H1 (cell line): ENCODE measurements around the gene CCL4. TPM values are rescaled to one million over a fixed set of nuclear protein-coding genes. Genes with fewer than 3 reads are reported as not detected.

Experiments
- BACH1 ChIP-seq: IDR thresholded peaks from 2 replicates; pipeline ENCODE4 v1.6.1; 2012; ENCODE audit warnings: low read length, improper control_type of control experiment
- KDM1A ChIP-seq: fragments of 200-600, 300-600 bp; sonication (generic); IDR thresholded peaks from 2 replicates; pipeline ENCODE4 v1.7.1; 2016; ENCODE audit warnings: mild to moderate bottlenecking, low read length, borderline replicate concordance
- KDM4A ChIP-seq: IDR thresholded peaks from one replicate; pipeline ENCODE4 v1.7.1; 2012; ENCODE audit warnings: low read depth, mild to moderate bottlenecking, moderate library complexity, low read length, inconsistent platforms; ENCODE audit not compliant: severe bottlenecking
- NANOG ChIP-seq: IDR thresholded peaks from 2 replicates; pipeline ENCODE4 v1.6.1; 2011; ENCODE audit warnings: low read length, low read depth, mild to moderate bottlenecking, inconsistent platforms; ENCODE audit not compliant: insufficient read depth, poor library complexity, severe bottlenecking
- polyA plus RNA-seq, 7 experiments: library from polyadenylated mRNA; depleted of rRNA in 3 of 7; stranded (reverse) in 5 of 7; unstranded in 2 of 7; fragments of >200 nt in 5 of 7; fragments of 200-250 nt in 2 of 7; gene quantifications; 1 replicate in 5 of 7; 2 replicates in 1 of 7; 4 replicates in 1 of 7; pipeline versions ENCODE4 v1.2.1 to v1.2.3, GENCODE V29; 2011 to 2013; ENCODE audit warnings: missing spikeins in 2 of 7, mixed read lengths in 2 of 7
- total RNA-seq: library from RNA; stranded (reverse); fragmentation: NEBNext Ultra II Directional; extraction: Animal tissue kit (Norgen Biotek cat#: 25700); gene quantifications from 2 replicates; pipeline ENCODE4 v1.2.1, GENCODE V29; 2021

The CCL4 gene
- total and polyA plus RNA-seq, 2 of the 8 experiments (the other 6 are each of a cell fraction or from before 2014, with no cell fraction given) = not detected

GRCh38 chr17:36136439-36136838 is 32.8 kb downstream of the CCL4 start (continued):
- no peak for TF ChIP-seq KDM1A
- no peak for TF ChIP-seq NANOG
- TF ChIP-seq KDM4A = no peak
- TF ChIP-seq BACH1 = no peak
